ENCODE results near the gene CRABP1.

DNA sequence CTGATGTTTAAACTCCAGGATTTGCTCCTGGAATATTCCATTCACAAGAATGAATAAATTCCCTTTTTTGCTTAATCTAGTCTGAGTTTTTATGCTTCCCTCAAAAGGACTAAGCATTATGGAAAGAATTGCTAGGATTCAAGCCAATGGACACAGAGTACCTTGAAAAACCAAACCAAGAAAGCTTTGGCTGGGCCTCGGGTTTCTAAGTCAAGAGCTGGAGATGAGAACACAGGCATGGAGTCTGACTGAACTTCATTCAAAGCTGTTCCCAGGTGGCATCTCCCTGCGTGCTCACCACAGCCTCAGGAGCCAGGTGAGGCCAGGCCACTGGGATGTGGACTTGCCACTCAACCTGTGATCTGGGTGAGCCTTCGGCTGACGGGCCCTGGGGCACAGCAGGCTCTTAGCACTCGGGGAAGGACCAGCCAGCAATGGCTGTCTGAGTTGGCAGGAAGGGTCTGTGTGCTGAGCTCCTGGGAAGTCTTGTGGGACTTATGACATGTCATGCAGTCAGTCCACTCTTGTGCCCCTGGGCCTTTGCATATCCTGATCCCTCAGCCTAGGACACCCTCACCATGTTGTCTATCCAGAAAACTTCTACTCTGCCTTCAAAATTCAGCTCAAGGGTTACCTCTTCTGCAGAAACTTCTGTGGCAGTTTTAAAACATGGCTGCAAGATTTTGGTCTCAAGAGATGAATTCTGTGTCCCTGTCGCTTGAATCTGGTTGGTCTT lies 21.8 kb downstream of the CRABP1 start:
- TF ChIP-seq POLR2A (IDR thresholded peaks at IDR 0.05): no peak
- TF ChIP-seq, protein P1, sequence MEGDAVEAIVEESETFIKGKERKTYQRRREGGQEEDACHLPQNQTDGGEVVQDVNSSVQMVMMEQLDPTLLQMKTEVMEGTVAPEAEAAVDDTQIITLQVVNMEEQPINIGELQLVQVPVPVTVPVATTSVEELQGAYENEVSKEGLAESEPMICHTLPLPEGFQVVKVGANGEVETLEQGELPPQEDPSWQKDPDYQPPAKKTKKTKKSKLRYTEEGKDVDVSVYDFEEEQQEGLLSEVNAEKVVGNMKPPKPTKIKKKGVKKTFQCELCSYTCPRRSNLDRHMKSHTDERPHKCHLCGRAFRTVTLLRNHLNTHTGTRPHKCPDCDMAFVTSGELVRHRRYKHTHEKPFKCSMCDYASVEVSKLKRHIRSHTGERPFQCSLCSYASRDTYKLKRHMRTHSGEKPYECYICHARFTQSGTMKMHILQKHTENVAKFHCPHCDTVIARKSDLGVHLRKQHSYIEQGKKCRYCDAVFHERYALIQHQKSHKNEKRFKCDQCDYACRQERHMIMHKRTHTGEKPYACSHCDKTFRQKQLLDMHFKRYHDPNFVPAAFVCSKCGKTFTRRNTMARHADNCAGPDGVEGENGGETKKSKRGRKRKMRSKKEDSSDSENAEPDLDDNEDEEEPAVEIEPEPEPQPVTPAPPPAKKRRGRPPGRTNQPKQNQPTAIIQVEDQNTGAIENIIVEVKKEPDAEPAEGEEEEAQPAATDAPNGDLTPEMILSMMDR (IDR thresholded peaks at IDR 0.05): no peak
- no peak for TF ChIP-seq EP300 (IDR thresholded peaks at IDR 0.05)

Data from ovary (tissue), 3 donors.